Common myeloid progenitor, CD34-positive (primary cell): ENCODE results near the gene TEX261.

ENCODE experiments used
- CTCF ChIA-PET: fragments of 350-600 bp; sonication (Branson Sonifier 250); formaldehyde crosslinking; loops from one replicate; lab custom pipeline; 2021; ENCODE audit warnings: antibody characterized with exemption; lab: Charles Lee
- POLR2A ChIA-PET: fragments of 350-600 bp; sonication (Branson Sonifier 250); formaldehyde crosslinking; loops from one replicate; lab custom pipeline; 2021; ENCODE audit warnings: antibody characterized with exemption; lab: Charles Lee
- DNase-seq, 3 donors: peaks; one replicate each; pipeline versions ENCODE4 v3.0.0 to v3.0.0-alpha.2; 2013
- H3K27ac ChIP-seq, 2 experiments: 1 replicate in 1 of 2; 2 replicates in 1 of 2; pipeline ENCODE4 v1.7.0; 2013; ENCODE audit warnings: inconsistent platforms in 2 of 2, low read length in 2 of 2, mild to moderate bottlenecking in 2 of 2, low read depth in 1 of 2, moderate library complexity in 1 of 2; ENCODE audit not compliant: severe bottlenecking in 2 of 2, insufficient read depth in 1 of 2, poor library complexity in 1 of 2
- H3K27me3 ChIP-seq, 5 experiments: replicated peaks in 2 of 5; 1 replicate in 3 of 5; 2 replicates in 2 of 5; pipeline versions ENCODE4 v1.6.1 to v1.7.0; 2013; ENCODE audit warnings: low read length in 4 of 5, mild to moderate bottlenecking in 2 of 5, moderate library complexity in 2 of 5, inconsistent platforms in 1 of 5; ENCODE audit not compliant: insufficient read depth in 5 of 5, control insufficient read depth in 4 of 5
- H3K36me3 ChIP-seq, 4 experiments: 1 replicate in 2 of 4; 2 replicates in 2 of 4; pipeline versions ENCODE4 v1.6.1 to v1.7.0; 2013; ENCODE audit warnings: low read length in 3 of 4, control low read depth in 1 of 4, mild to moderate bottlenecking in 1 of 4; ENCODE audit not compliant: control insufficient read depth in 4 of 4, insufficient read depth in 4 of 4
- H3K4me1 ChIP-seq, 4 experiments: 1 replicate in 3 of 4; 2 replicates in 1 of 4; pipeline versions ENCODE4 v1.6.1 to v1.7.1; 2013; ENCODE audit warnings: low read length in 3 of 4, mild to moderate bottlenecking in 3 of 4, control low read depth in 1 of 4, inconsistent platforms in 1 of 4, moderate library complexity in 1 of 4; ENCODE audit not compliant: control insufficient read depth in 4 of 4, insufficient read depth in 4 of 4; ENCODE audit errors: control extremely low read depth in 1 of 4
- H3K4me3 ChIP-seq, 7 experiments: 1 replicate in 4 of 7; 2 replicates in 3 of 7; pipeline versions ENCODE4 v1.5.1 to v1.7.0; 2013; ENCODE audit warnings: mild to moderate bottlenecking in 7 of 7, low read length in 6 of 7, moderate library complexity in 6 of 7, inconsistent platforms in 2 of 7, low read depth in 2 of 7, control low read depth in 1 of 7; ENCODE audit not compliant: insufficient read depth in 4 of 7, control insufficient read depth in 1 of 7; ENCODE audit errors: extremely low read depth in 1 of 7
- H3K9me3 ChIP-seq, 5 experiments: 1 replicate in 4 of 5; 2 replicates in 1 of 5; pipeline versions ENCODE4 v1.6.1 to v1.7.1; 2013; ENCODE audit warnings: low read length in 4 of 5, mild to moderate bottlenecking in 2 of 5, inconsistent platforms in 1 of 5, low read depth in 1 of 5, moderate library complexity in 1 of 5; ENCODE audit not compliant: control insufficient read depth in 4 of 5, insufficient read depth in 2 of 5; ENCODE audit errors: control extremely low read depth in 1 of 5
- WGBS: methylation state at CpG from one replicate; pipeline ENCODE4 v1.1.5; 2013; ENCODE audit not compliant: insufficient coverage; 5-methylcytosine and 5-hydroxymethylcytosine counted together

The TEX261 gene

DNA sequence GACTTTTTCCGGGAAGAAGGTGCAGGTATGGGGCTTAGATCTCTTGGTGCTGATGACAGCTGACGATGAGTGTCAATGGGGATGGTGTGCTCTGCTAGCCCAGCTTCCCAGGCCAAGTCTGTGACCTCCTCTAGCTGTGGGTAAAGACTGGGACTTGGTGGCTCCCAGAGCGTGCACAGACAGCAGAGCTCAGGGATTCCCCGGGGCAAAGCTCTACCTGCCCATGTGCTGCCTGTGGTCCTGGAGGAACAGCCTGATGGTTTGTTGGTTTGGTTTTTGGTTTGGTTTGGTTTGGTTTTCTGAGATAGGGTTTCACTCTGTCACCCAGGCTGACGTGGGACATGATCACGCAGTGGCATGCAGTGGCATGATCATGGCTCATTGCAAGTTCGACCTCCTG lies 39.8 kb downstream of the TEX261 start:
- Histone ChIP-seq H3K4me3 (no peak overlapping the region), H3K4me1 (peaks cover 4 to 16% (median 15%) of the 10 kb centered on the region in 4 experiments), H3K27ac (no peak overlapping the region), H3K36me3 (no peaks in the 10 kb centered on the region), H3K9me3 (no peaks in the 10 kb centered on the region), H3K27me3 (peaks cover 2 to 25% (median 7%) of the 10 kb centered on the region in 5 experiments)
- WGBS, result 95% methylated on average over 7 of the region's 7 CpGs
- DNase-seq, result no peak
- POLR2A ChIA-PET, result no interaction called here
- CTCF ChIA-PET, result interaction anchor here (1.1 to 6.6 kb wide), 2 partner anchors 9 to 35 kb away, joined by 3 to 64 read pairs; no protein-coding TSS in a partner anchor

DNA sequence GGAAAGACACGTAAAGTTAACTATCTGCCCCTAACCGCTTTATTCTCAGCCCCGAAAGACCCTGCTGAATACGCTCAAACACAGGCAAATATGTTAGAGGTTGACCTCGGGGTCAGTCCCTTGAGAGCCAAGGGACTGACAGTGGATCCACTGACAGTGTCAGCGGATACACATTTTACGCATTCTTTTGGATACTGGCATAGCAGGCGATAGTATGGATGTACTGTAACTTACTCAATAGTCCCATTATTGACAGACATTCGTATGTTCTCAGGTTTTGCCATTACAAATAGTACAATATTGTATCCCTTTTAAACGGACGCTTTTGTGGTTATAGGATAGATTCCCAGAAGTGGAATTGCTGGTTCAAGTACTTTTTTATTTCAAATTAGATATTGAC lies 45.6 kb downstream of the TEX261 start:
- Histone ChIP-seq H3K27ac (no peak overlapping the region), H3K36me3 (no peaks in the 10 kb centered on the region), H3K4me3 (no peak overlapping the region), H3K4me1 (peaks cover 0 to 18% (median 9%) of the 10 kb centered on the region in 4 experiments), H3K9me3 (no peaks in the 10 kb centered on the region), H3K27me3 (peaks cover 3 to 18% (median 12%) of the 10 kb centered on the region in 5 experiments)
- ChIA-PET CTCF (interaction anchor here (0.6 to 6.6 kb wide), 19 partner anchors 8 to 161 kb away, joined by 3 to 64 read pairs (median 5); partner anchors contain the start of gene ATP6V1B1), POLR2A (interaction anchor here (0.6 kb wide), 1 partner anchor 1060 kb away, joined by 3 read pairs; no protein-coding TSS in a partner anchor)
- 93% methylated on average over 7 of the region's 11 CpGs for WGBS
- no peak for DNase-seq

DNA sequence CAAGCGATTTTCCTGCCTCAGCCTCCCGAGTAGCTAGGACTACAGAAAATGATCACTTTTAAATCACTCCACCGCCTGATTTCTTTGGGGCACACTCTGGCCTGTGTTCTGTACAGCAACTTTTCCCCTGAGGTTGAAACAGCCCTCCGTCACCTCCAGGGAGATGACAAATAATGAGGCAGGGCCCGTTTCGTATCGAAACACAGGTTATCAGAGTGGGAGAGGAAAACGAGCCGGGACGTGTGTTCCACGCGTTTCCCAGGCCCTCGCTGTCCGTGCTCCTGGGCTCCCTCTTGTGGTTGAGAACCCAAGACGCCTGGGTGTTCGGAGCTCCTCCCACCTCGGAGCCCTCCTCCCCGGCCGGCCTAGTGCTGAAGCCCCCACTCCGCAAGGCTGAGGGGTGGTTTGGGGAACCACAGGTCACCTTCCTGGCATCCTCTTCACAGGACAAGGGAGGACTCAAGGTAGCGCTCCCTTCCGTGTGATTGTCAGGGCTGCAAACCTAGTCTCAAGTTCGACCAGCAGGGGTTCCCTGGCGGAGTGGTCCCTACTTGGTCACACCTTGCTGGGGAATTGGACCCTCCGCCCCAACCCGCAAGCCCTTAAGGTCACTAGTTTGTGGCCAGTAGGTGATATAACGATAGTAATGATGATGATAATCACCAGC lies 46.2 kb downstream of the TEX261 start:
- POLR2A ChIA-PET, result no interaction called here

DNA sequence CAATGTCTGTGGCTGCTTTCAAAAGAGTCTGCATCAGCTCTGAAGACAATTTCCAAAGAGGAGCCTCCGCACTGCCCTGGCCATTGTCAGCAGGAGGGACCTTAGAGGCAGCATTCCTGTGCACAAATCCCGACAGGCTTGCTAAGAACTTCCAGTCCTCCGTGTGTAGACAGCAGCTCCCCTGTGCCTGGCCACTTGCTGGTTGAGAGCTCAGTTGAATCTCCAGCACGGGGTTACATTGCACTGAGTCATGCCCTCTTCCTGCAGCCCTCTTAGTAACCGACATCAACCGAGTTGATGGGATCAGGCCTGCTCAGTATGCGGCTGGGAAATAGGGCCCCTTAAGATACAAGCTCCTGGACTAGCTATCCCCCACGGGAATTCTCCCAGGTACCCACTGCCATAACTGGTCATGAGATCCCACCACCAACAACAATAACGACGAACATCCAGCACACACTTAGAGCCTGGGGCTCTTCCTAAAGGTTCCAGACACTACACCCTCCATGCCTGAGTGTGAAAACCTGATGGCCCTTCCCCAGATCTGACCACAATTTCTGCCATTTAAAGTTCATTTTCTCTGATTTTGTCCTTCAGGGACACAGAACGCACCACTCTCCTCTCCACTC lies 47.0 kb downstream of the TEX261 start:
- H3K27me3 ChIP-seq, result peaks cover 3 to 11% (median 7%) of the 10 kb centered on the region in 5 experiments
- ChIA-PET POLR2A (no interaction called here), CTCF (interaction anchor here (0.6 to 3.9 kb wide), 26 partner anchors 11 to 649 kb away, joined by 3 to 62 read pairs (median 6); partner anchors contain the start of genes ATP6V1B1 and FIGLA)
- 33% methylated on average over 9 of the region's 11 CpGs for WGBS
- peak overlapping the region in 1 of 7 experiments; percentile 44 for H3K4me3 ChIP-seq
- H3K36me3 ChIP-seq, result no peaks in the 10 kb centered on the region
- H3K4me1 ChIP-seq, result peaks cover 0 to 18% (median 9%) of the 10 kb centered on the region in 4 experiments
- no peaks in the 10 kb centered on the region for H3K9me3 ChIP-seq
- no peak overlapping the region for H3K27ac ChIP-seq
- peak in 2 of 3 donors; percentile 30 to 37 for DNase-seq

More for the DNA sequence above, 46.2 kb downstream of the TEX261 start:
- H3K9me3 ChIP-seq, result no peaks in the 10 kb centered on the region
- peak overlapping the region in 4 of 7 experiments; percentile 33 to 65 (median 40) for H3K4me3 ChIP-seq
- H3K36me3 ChIP-seq, result no peaks in the 10 kb centered on the region
- peaks cover 3 to 16% (median 11%) of the 10 kb centered on the region in 5 experiments for H3K27me3 ChIP-seq
- peak; percentile 70 to 79 (median 74) for DNase-seq
- WGBS, result 15% methylated on average over 19 of the region's 27 CpGs
- peaks cover 0 to 18% (median 9%) of the 10 kb centered on the region in 4 experiments for H3K4me1 ChIP-seq
- CTCF ChIA-PET, result interaction anchor here (0.6 to 3.9 kb wide), 22 partner anchors 10 to 649 kb away, joined by 3 to 62 read pairs (median 6); partner anchors contain the start of gene ATP6V1B1
- H3K27ac ChIP-seq, result no peak overlapping the region

DNA sequence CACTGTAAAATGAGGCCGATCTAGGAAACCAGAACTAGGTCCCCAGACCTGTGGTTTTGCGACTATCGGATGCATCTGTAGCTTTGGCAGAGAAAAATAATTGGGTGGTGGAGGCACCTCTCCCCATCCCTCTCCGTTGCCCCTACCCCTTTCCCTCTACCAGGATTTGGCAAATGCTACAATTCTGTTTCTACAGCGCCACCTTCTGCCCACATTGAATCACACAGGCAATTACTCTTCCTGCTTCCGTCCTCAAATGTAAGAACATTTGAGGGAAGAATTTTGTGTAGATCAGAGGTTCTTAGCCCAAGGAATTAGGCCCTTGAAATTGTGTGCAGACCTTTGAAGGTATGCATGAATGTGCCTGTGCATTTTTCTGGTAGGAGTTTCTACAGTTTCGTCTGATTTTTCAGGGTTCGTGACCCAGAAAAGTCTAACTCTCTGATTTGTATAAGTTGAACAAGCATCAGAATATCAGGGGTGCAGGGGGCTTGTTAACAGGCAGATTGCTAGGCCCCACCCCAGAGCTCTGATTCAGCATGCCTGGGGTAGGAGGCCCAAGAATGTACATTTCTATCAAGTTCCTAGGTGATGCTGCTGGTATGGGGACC lies 47.7 kb downstream of the TEX261 start:
- Histone ChIP-seq H3K4me1 (peaks cover 0 to 18% (median 9%) of the 10 kb centered on the region in 4 experiments), H3K36me3 (no peaks in the 10 kb centered on the region), H3K4me3 (no peak overlapping the region), H3K27me3 (peaks cover 3 to 12% (median 9%) of the 10 kb centered on the region in 5 experiments), H3K27ac (no peak overlapping the region), H3K9me3 (no peaks in the 10 kb centered on the region)
- 25% methylated on average over 4 of the region's 8 CpGs for WGBS
- DNase-seq, result peak; percentile 68 to 83 (median 75)
- POLR2A ChIA-PET, result no interaction called here
- CTCF ChIA-PET, result interaction anchor here (0.7 to 3.9 kb wide), 27 partner anchors 10 to 648 kb away, joined by 3 to 62 read pairs (median 5); partner anchors contain the start of genes ATP6V1B1 and FIGLA

DNA sequence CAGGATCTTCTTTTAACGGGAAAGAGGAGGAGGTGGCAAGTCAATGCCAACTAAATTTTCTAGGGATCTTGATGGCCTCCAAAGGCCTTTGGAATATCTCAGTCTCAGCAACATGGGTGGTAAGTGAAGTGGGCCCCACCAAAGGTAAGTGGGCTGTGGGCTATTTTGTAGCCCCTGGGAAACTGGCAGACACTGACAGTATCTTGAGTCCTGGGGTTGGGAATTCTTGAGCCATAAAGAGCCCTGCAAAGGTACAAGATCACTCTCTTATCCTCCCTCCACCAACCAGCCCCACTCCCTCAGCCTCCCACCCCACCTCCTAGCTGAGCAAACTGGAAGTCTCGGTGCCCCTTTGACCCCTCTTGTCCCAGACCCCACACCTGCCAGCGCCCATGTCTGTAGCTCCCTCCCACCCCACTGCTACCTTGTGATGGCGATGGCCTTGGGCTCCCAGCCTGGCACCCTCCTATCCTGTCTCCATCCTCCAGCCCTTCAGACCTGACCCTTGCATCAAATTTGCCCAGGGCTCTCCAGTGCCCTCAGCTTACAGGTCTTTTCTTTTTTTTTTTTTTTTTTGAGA lies 50.5 kb downstream of the TEX261 start:
- no peak overlapping the region for H3K4me3 ChIP-seq
- H3K4me1 ChIP-seq, result peaks cover 0 to 18% (median 9%) of the 10 kb centered on the region in 4 experiments
- 96% methylated on average over 4 of the region's 4 CpGs for WGBS
- H3K27me3 ChIP-seq, result peaks cover 2 to 27% (median 16%) of the 10 kb centered on the region in 5 experiments
- no peaks in the 10 kb centered on the region for H3K36me3 ChIP-seq
- ChIA-PET POLR2A (no interaction called here), CTCF (interaction anchor here (1.1 to 4.1 kb wide), 2 partner anchors 17 to 73 kb away, joined by 4 to 25 read pairs; no protein-coding TSS in a partner anchor)
- no peak overlapping the region for H3K27ac ChIP-seq
- H3K9me3 ChIP-seq, result no peaks in the 10 kb centered on the region
- no peak for DNase-seq
